Measurements from ENCODE around the gene RNF40.
A peak's percentile ranks its signal among the peaks of the same experiment; 100 is the strongest.

Gene RNF40

DNA sequence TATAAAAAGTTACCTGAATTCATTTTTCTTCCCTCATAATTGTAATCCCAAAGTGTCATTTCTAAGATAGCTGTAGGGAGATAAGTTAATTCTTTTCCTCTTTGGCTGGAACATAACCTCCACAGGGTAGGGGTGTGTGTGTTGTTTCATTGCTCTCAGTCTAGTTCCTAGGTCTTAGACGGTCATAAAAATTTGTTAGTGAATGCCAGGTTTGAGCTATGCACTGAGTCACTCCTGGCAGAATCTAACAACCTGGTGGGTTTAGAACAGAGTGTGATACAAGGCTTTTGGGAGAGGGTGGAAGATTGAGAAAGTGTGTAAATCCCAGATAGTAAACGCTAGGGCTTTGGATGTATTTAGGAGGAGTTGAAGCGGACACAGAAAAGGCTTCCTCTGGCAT is 14.8 kb upstream of the RNF40 start:
- no peak for DNase-seq (ENCODE audit: extremely low read depth, low read depth)
- peak overlapping the region; percentile 62 for H3K4me3 ChIP-seq (replicated peaks; ENCODE audit: low read depth, low read length)
- TF ChIP-seq, protein P1, sequence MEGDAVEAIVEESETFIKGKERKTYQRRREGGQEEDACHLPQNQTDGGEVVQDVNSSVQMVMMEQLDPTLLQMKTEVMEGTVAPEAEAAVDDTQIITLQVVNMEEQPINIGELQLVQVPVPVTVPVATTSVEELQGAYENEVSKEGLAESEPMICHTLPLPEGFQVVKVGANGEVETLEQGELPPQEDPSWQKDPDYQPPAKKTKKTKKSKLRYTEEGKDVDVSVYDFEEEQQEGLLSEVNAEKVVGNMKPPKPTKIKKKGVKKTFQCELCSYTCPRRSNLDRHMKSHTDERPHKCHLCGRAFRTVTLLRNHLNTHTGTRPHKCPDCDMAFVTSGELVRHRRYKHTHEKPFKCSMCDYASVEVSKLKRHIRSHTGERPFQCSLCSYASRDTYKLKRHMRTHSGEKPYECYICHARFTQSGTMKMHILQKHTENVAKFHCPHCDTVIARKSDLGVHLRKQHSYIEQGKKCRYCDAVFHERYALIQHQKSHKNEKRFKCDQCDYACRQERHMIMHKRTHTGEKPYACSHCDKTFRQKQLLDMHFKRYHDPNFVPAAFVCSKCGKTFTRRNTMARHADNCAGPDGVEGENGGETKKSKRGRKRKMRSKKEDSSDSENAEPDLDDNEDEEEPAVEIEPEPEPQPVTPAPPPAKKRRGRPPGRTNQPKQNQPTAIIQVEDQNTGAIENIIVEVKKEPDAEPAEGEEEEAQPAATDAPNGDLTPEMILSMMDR (IDR thresholded peaks at IDR 0.05; ENCODE audit: low read depth, low read length, missing control alignments): no peak

DNA sequence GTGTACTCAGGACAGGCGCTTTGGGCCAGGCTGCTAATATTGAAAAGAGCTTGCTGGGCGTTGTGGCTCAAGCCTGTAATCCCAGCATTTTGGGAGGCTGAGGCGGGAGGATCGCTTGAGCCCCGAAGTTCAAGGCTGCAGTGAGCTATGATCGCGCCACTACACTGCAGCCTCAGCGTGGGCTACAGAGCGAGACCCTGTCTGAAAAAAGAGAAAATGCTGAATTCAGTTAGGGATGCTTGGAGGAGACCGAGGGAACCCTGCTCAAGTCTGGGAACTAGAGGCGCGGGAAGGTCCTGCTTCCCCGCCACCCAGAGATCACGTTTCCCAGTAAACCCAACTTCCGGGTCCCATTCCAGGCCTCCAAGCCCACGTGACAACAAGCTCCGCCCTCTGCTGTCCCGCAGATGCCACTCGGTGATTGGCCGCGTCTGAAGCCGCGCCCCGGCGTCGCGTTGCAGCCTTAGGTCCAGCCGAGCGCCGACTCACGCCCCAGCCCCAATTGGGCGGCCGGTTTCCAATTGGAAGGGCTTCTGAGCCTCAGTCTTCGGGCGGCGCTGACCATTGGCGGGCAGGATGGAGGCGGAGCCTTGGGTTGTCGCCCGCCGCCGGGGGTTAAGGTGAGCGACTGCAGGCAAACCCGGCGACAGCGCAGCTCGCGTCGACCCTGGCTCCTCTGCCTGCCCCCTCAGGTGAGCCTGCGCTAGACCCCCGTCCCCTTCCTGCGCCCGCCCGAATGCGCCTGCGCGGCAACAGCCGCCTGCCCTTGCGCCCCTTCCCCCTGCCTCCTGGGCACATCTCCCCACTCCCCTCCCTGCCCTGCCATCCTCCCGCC is 14.1 kb upstream of the RNF40 start, which contains the start of gene PHKG2:
Gene PHKG2 (plus strand): TSS at position 627 of the 835 bp plus-strand sequence. CDS start 396 bp downstream, outside the sequence.
- DNase-seq (ENCODE audit: extremely low read depth, low read depth): peak; percentile 96
- TF ChIP-seq, protein P1 (IDR thresholded peaks at IDR 0.05; ENCODE audit: low read depth, low read length, missing control alignments): no peak
- peak within 1 kb of the TSS; percentile 62 for H3K4me3 ChIP-seq (replicated peaks; ENCODE audit: low read depth, low read length)

DNA sequence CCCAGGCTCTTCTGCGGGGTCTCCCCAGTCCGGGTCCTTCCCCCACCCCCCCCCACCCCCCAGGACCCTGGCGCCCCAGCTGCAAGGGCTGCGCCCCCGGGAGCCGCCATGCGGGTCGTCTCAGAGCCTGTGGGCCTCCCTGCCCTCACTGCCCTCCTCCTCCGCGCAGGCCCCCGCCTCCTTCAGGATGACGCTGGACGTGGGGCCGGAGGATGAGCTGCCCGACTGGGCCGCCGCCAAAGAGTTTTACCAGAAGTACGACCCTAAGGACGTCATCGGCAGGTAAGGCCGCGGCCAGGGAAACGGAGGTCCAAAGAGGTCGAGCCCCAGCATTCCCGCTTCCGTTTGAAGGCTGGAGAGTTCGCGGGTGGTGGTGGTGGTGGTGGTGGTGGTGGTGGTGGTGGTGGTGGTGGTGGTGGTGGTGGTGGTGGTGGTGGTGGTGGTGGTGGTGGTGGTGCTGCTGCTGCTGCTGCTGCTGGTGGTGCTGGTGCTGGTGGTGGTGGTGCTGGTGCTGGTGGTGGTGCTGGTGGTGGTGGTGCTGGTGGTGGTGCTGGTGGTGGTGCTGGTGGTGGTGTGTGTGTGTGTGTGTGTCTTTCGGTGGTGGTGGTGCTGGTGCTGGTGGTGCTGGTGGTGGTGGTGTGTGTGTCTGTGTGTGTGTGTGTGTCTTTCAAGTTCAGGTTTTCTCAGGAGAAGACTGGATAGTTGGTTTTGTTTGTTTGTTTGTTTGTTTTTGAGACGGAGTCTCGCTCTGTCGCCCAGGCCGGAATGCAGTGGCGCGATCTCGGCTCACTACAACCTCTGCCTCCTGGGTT is 13.3 kb upstream of the RNF40 start:
- peak overlapping the region; percentile 62 for H3K4me3 ChIP-seq (replicated peaks; ENCODE audit: low read depth, low read length)
- TF ChIP-seq, protein P1 (IDR thresholded peaks at IDR 0.05; ENCODE audit: low read depth, low read length, missing control alignments): no peak
- DNase-seq (ENCODE audit: extremely low read depth, low read depth): no peak

DNA sequence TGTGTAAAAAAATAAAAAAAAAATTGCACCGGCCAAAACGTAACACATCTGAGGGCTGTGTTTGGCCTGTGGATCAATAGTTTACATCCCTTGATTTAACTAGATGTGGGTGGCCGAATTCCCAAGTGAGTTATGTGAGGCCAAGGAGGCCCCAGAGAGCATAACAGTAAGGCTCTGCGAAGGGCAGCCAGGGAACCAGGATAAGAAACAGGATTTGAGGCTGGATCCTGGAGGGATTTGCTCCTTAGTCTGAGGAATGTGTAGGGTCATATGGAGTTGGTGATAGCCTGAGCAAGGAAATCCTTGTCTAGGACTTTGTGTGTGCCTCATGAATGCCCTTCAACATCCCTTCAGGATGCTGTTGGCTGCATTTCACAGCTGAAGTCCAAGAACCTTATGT is 11.9 kb upstream of the RNF40 start:
- DNase-seq (ENCODE audit: extremely low read depth, low read depth): no peak

DNA sequence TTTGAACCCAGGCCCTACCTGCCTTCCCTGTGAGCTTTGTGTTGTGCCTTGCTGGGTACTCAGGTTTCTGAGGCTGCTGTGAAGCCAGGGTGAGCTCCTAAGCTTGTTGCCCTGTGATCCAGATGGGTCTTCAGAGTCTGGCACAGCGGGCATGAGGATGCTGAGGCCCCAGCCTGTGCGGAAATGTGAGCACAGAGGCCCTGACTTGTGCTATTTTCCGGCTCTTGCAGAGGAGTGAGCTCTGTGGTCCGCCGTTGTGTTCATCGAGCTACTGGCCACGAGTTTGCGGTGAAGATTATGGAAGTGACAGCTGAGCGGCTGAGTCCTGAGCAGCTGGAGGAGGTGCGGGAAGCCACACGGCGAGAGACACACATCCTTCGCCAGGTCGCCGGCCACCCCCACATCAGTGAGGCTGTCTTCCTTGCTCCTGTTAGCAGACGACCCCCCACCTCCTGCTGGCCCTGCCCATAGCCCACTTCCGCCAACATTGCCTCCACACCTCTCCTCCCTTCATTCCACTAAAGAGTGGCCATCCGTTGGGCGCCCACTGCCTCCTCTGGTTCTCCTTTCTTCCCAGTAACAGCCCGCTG is 11.2 kb upstream of the RNF40 start:
- no peak for DNase-seq (ENCODE audit: extremely low read depth, low read depth)
- TF ChIP-seq, protein P1 (IDR thresholded peaks at IDR 0.05; ENCODE audit: low read depth, low read length, missing control alignments): no peak
- H3K4me3 ChIP-seq (replicated peaks; ENCODE audit: low read depth, low read length): no peak overlapping the region

More for the DNA sequence above, 11.9 kb upstream of the RNF40 start:
- no peak overlapping the region for H3K4me3 ChIP-seq (replicated peaks; ENCODE audit: low read depth, low read length)
- TF ChIP-seq, protein P1 (IDR thresholded peaks at IDR 0.05; ENCODE audit: low read depth, low read length, missing control alignments): no peak

DNA sequence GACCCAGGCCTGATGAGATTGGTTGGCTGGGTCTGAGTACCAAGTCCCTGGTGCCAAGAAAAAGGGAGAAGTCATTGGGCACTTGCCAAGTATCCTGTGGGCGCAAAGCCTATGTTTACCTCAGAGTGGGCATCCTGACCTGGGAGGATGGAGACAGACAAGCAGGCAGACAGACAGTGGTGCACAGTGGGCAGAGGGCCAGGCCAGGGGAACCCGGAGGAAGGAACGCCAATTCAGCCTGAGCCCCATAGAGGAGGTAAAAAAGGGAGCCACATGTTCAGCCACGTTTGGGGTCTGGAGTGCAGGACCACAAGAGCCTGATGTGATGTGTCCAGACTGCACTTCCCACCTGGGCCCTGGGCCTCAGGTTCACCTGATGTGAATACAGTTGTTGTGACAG is 8.5 kb upstream of the RNF40 start:
- TF ChIP-seq, protein P1 (IDR thresholded peaks at IDR 0.05; ENCODE audit: low read depth, low read length, missing control alignments): no peak
- DNase-seq (ENCODE audit: extremely low read depth, low read depth): no peak
- H3K4me3 ChIP-seq (replicated peaks; ENCODE audit: low read depth, low read length): no peak overlapping the region

Data from HFF-Myc (cell line).